Measurements from ENCODE around the gene MSH5. TPM values are rescaled to one million over a fixed set of nuclear protein-coding genes. Genes with fewer than 3 reads are reported as not detected.
A peak's percentile ranks its signal among the peaks of the same experiment; 100 is the strongest.

Gene MSH5
- total RNA-seq = 1 to 10 TPM; 2.2 to 7.6 (median 5.3) TPM
- polyA plus RNA-seq = 10 to 100 TPM; 11.3 to 17.4 TPM

DNA sequence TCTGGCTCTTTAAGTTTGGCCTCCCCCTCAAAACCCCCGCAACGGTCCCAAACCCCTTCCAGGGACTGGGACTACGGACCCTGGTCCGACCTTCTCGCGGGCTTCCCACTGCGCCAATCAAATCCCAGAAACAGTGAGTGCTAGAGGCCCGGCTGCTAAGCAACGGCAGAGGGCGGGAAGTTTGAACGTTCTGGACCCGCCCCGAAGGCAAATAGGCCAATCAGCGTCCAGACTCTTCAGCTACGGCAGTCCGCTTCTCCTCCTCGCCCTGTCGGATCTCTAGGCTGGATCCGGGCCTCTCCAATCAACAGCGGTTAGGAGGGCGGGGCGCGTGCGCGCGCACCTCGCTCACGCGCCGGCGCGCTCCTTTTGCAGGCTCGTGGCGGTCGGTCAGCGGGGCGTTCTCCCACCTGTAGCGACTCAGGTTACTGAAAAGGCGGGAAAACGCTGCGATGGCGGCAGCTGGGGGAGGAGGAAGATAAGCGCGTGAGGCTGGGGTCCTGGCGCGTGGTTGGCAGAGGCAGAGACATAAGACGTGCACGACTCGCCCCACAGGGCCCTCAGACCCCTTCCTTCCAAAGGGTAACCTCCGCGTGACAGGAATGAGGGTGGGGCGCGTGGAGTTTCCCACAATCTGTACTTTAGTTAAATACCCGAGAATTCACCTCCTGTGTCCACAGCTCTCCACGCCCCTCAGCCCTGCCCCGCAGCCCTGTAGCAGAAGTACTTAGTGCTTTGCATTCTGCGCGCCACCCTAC is at the start of gene MSH5:
Gene MSH5, plus strand, starts transcription at position 367 of the 758 bp plus-strand sequence. CDS start 462 bp downstream, outside the sequence.
- WGBS, 2 donors = 0 to 1% methylated on average over 56 to 58 of the region's 58 CpGs
- Histone ChIP-seq H3K4me3 (peak within 1 kb of the TSS; percentile 54 to 80 (median 63)), H3K36me3 (no peaks in the 10 kb centered on the region), H3K4me1 (peaks cover 22 to 30% (median 29%) of the 10 kb centered on the region in 3 donors), H3K27ac (peak within 1 kb of the TSS; percentile 9 to 92 (median 86)), H3K27me3 (no peaks in the 10 kb centered on the region), H3K9me3 (no peaks in the 10 kb centered on the region)
- FAIRE-seq (no peak), ATAC-seq (peak; percentile 86 to 92 (median 89)), DNase-seq (peak; percentile 94 to 98 (median 98))
- intact Hi-C loops (cut with DNase I) = no loop called here
- TF ChIP-seq, protein P1, sequence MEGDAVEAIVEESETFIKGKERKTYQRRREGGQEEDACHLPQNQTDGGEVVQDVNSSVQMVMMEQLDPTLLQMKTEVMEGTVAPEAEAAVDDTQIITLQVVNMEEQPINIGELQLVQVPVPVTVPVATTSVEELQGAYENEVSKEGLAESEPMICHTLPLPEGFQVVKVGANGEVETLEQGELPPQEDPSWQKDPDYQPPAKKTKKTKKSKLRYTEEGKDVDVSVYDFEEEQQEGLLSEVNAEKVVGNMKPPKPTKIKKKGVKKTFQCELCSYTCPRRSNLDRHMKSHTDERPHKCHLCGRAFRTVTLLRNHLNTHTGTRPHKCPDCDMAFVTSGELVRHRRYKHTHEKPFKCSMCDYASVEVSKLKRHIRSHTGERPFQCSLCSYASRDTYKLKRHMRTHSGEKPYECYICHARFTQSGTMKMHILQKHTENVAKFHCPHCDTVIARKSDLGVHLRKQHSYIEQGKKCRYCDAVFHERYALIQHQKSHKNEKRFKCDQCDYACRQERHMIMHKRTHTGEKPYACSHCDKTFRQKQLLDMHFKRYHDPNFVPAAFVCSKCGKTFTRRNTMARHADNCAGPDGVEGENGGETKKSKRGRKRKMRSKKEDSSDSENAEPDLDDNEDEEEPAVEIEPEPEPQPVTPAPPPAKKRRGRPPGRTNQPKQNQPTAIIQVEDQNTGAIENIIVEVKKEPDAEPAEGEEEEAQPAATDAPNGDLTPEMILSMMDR (IDR thresholded peaks at IDR 0.05) = no peak

DNA sequence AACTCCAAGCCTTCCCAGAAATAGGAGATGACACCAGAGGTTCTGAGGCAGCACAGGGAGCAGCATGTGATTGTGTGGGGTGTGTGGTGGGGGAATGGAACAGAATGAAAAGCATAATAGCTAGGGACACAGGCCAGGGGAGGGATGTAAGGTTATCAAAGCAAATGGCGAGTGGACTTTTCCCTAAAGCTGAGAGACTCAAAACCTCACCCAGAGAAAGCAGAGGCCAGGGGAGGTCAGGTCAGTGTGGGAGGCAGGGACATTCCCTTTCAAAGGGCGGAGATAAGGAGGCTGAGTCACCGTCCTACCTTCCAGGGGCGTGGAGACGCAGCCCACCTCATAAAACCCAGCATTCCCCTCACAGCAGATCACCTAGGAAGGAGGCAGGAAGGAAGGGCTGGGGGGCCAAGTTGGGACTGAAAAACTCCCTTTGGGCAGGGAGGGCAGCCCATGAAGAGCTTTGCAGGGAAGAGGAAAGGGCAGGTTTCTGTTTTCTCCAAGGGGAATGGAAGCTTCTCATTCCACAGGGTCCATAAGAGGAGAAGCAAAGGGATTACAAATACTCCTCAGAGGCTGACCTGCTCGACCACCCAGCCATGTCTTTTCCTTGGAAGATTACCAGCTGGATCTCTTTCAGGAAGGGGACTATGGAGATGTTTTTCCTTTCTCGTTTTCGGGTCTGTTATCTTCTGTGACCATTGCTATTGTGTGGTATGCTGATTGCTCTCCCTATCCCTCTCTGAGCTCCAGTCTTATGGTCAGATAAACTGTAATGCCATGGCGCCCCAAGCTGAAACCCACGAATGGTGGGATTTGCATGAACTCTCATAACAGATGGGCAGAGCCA is 49.4 kb upstream of the MSH5 start:
- Histone ChIP-seq H3K27me3 (no peaks in the 10 kb centered on the region), H3K36me3 (peaks cover 0 to 20% (median 17%) of the 10 kb centered on the region in 3 donors), H3K4me1 (no peaks in the 10 kb centered on the region), H3K4me3 (no peak overlapping the region), H3K9me3 (no peaks in the 10 kb centered on the region), H3K27ac (no peak overlapping the region)
- FAIRE-seq (no peak), DNase-seq (no peak), ATAC-seq (peak in 1 of 4 donors; percentile 41)
- intact Hi-C loops (cut with DNase I) = no loop called here
- WGBS, 2 donors = 71 to 75% methylated on average over 10 of the region's 10 CpGs
- TF ChIP-seq, protein P1 (IDR thresholded peaks at IDR 0.05) = no peak

DNA sequence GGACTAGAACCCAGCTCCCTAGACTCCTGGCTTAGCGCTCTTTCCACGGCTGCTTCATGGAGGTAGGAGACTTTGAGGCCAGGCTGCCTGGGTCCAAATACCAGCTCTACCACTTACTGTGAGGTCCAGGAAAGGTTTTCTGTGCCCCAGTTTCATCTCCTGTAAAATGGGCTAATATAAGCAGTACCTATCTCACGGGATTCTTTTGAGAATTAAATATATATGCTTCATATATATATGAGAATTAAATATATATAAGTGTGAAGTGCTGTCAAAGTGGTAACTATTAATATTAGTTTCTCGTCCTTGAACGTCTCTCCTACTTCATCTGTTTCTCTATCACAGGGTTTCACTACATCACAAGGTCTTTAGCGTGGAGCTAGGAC is 48.7 kb upstream of the MSH5 start:
- no peak overlapping the region for H3K4me3 ChIP-seq
- 88 to 91% methylated on average over 6 of the region's 6 CpGs for whole genome bisulfite sequencing, 2 donors
- H3K27ac ChIP-seq = no peak overlapping the region
- DNase-seq = no peak
- TF ChIP-seq, protein P1 (IDR thresholded peaks at IDR 0.05) = no peak
- H3K4me1 ChIP-seq = no peaks in the 10 kb centered on the region
- intact Hi-C loops (cut with DNase I) = no loop called here
- no peak for ATAC-seq
- H3K27me3 ChIP-seq = no peaks in the 10 kb centered on the region
- H3K36me3 ChIP-seq = peaks cover 0 to 20% (median 17%) of the 10 kb centered on the region in 3 donors
- H3K9me3 ChIP-seq = no peaks in the 10 kb centered on the region
- FAIRE-seq = no peak

DNA sequence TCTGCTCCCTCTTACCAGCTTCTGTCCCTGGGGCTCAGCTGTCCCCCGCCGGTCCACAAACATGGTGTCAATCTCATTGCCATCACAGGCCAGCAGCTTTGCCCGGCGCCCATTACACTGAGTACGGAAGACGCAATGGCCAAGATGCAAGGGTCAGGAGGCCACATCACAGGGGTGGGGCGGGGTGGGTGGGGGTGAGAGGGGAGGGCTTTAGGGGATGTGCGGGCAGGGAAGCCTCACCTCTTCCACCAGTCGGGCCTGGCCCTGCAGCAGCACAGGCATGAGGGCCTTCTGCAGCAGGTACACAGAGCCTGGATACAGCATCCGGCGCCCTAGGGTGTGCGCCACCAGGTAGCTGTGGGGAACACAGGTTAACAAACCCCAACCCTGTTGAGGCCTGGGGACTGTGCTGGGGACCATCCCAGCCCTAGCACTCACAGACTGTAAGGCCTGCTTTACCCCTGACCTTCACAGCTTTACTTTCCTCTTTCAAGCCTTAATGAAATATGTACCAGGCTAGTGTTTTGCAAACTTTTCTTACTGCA is 48.2 kb upstream of the MSH5 start:
- H3K4me3 ChIP-seq = no peak overlapping the region
- TF ChIP-seq, protein P1 (IDR thresholded peaks at IDR 0.05) = no peak
- H3K36me3 ChIP-seq = peaks cover 4 to 20% (median 17%) of the 10 kb centered on the region in 3 donors
- WGBS, 2 donors = 93 to 96% methylated on average over 12 of the region's 12 CpGs
- H3K9me3 ChIP-seq = no peaks in the 10 kb centered on the region
- no peaks in the 10 kb centered on the region for H3K4me1 ChIP-seq
- intact Hi-C loops (cut with DNase I) = no loop called here
- no peak for DNase-seq
- no peaks in the 10 kb centered on the region for H3K27me3 ChIP-seq
- H3K27ac ChIP-seq = no peak overlapping the region
- ATAC-seq = no peak
- no peak for FAIRE-seq
